Measurements from ENCODE around the gene MRAS. TPM values are rescaled to one million over a fixed set of nuclear protein-coding genes. Genes with fewer than 3 reads are reported as not detected.
"Not testable (repeated sequence)": the region's sequence is repeated elsewhere in the genome, so short reads cannot be mapped to it uniquely, and the experiment has no call there.

Gene MRAS
- polyA plus RNA-seq, 3 donors, result 22.0 to 182 (median 55.7) TPM

DNA sequence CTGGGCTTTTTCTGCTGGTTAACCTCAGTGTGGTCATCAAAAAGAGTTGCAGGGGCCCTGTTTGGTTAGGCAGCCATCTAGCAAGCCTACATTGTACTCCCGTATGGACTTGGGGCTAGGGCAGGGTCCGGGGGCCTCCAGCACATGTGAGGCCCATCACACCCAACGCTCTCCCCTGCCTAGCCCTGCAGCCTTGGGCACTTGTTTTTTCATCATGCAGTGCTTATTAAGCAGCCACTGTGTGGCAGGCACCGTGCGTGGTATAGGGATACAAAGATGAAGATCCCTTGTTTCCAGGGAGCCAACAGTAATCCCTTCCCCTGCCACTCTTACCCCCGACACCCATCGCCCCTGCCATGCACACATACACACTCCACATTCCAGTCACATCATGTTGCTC is 14.2 kb downstream of the MRAS start:
- 93 to 95% (median 94%) methylated on average over 7 of the region's 7 CpGs for WGBS, 3 donors
- no peak overlapping the region for H3K27ac ChIP-seq (ENCODE audit: low read depth, low read length)

DNA sequence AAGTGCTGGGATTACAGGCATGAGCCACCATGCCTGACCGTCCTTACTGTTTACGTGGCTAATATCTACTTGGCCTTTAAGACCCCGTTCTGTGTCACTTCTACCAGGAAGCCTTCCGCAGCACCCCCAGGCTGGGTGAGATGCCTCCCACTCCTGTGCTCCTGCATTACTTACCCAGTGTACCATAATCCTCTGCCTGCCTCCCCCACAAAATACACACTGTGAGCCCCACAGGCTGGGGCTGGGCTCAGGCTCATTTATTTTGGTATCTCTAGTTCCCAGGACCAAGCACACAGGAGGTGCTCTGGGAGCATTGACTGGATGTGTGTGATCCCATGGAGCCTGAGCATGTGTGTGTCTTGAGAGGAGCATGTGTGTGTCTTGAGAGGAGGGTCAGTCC is 14.9 kb downstream of the MRAS start:
- 93 to 98% (median 98%) methylated on average over 4 of the region's 4 CpGs for WGBS, 3 donors

DNA sequence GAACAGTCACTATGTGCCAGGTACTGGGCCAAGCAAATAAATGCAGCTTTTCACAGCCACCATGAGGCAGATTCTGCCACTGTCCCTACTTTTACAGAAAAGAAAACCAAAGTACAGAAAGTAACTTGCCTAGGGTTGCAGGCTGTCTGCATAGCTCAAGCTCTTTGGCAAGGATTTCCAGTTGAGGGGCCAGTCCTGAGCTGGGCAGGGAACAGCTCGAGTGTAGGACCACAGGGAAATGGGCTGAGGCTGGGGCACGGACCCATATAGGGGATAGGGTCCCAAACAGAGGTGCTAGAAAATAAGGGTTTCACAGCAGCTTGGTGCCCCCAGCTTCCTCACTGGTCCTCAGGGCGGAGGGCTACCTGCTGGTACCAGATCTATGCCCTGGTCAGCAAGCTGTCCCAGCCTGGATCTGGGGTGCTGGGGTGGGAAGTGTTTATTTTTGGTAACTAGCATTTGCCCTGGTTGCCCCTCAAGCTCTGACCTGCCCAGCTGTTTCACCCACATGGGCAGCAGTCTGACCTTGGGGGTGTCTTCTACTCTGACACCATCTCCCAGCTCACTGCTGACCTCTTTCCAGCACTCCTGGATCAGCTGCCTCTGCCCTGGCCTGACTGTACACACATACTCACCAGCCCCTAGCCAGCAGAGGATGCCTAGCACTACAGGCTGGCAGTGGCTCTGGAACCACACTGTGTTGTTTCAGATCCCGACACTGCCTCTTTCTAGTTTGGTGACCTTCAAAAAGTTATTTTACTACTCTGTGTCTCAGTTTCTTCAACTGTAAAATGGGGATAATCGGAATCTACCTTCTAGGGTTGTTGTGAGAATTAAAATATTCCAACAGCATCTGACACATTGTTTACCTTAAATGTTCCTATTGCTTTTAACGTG is 16.2 kb downstream of the MRAS start:
- 89 to 91% (median 89%) methylated on average over 6 of the region's 6 CpGs for WGBS, 3 donors
- H3K27ac ChIP-seq (ENCODE audit: low read depth, low read length), result no peak overlapping the region

More for the DNA sequence above, 14.9 kb downstream of the MRAS start:
- no peak overlapping the region for H3K27ac ChIP-seq (ENCODE audit: low read depth, low read length)

DNA sequence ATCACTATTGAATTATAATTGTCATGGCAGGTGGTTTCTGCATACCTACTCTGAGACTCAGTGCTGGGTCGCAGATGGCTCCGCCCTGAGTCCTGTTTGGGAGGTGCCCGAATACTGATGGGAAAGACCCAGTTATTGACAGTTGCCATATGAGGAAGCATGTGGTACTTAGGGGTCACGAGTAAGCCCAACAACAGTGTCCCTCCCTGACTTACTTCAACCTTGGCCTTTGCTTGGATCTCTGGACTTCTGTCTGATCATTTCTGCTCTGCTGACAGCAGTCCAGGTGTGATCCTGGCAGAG is 16.8 kb downstream of the MRAS start:
- H3K27ac ChIP-seq (ENCODE audit: low read depth, low read length), result no peak overlapping the region
- WGBS, 3 donors, result 90 to 98% (median 96%) methylated on average over 4 of the region's 4 CpGs

DNA sequence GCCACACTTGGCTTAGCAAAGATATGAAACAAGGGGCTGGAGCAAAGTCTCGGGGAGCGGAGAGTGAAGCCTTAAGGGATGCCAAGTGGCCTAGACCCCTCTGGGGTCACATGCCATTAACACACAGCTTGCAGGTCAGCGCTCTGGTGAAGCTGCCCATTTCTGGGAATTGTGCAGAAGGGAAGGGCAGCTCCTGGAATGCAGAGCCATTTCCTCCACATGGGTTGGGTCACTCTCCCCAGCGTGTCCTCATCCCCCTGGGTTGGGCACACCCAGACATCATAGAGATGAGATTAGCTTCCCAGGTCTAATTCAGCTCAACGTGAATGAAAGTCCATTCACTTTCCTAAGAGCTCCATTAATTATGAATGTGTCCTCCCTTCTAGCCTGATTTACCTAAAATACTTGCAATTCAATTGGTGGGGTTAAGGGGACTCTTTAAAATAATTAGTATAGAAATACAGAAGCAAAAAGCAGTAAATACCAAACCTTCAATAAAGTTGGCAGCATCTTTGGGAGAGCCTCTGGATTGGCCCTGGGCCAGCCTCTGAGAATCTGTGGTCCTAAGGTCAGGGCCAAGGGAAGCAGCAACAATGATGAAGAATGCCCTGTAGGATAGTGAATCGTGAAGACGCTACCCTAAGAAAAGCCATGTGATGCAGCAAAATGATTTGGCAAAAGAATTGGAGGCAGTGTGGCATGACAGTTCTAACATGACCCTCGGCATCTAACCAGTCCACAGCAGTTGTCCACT is 17.8 kb downstream of the MRAS start:
- WGBS, 3 donors, result 61 to 81% (median 63%) methylated on average over 8 of the region's 8 CpGs
- H3K27ac ChIP-seq (ENCODE audit: low read depth, low read length), result no peak overlapping the region

DNA sequence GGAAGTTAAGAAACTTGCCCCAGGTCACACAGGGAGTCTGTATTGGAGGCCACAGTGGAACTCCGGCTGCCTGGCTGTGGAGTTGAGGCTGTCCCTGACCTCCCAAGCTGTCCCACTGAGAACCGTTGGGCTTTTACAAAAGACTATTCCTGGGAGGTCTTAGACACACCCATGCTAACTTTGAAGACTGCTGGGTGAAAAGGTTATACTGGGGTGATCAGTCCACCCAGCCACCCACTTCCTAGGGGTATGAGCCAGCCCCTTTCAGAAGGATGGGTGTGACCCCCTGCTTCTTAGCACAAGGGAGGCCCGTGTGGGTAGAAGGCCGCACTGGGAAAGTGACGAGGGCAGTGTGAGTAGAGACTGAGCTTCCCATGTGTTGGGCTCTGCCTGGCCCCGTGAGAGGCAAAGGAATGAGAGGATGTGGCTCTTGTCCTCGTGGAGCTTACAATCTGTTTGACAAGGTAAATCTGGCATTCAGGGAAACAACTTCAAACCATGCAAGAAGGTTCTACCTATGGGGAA is 19.0 kb downstream of the MRAS start:
- no peak overlapping the region for H3K27ac ChIP-seq (ENCODE audit: low read depth, low read length)
- 72 to 91% (median 73%) methylated on average over 7 of the region's 7 CpGs for WGBS, 3 donors

DNA sequence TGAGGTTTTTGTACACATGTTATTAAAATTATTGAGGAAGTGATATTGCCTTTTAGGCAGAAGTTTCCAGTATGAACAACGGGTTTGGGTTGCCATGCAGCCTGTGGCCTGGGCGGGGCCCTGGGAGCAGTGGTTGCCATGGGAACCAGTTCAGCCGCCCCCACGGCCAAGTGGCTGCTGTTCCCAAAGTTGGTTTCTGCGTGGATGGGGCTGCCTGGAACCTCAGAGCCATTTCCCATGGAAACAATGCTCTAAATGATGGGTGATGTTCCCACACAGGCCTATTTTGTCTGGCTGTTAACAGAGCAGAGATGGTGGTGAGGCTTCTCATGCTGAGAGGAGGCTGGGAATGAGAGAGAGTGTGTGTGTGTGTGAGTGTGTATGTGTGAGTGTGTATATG is 19.5 kb downstream of the MRAS start:
- no peak overlapping the region for H3K27ac ChIP-seq (ENCODE audit: low read depth, low read length)
- 35 to 70% (median 41%) methylated on average over 5 of the region's 5 CpGs for WGBS, 3 donors

DNA sequence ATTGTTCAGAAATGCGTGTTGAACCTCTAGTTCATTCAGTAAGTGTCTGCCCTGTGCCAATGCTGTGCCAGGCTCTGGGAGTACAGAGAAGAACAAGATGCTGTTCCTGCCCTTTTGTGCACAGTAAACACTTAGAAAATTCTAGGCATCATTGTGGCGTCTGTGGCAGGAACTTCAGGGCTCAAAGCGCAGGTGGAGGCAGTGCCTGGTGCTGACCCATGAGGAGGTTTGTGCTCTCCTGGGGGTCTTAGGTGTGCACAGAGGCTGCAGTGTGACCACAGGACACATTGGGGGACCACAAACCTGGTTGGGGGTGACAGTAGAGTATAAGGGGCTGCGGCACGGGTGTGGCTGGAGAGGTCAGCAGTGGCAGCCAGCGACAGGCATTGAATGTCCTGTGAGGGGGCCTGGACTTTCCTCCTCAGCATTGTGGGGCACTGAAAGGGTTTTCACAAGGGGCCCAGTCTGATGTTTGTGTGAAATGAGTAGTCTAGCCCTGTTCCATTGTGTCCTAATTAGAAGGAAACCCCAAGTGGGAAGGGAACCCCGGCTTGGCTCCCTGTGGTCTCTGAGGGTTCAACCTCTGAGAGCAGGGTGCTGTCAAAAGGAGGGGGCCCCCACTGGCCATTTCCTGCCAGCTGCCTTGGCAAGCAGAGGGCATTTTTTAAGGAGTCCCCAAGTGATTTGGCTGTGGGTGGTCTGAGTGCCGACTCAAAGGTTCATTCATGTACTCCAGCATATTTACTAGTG is 20.9 kb downstream of the MRAS start:
- no peak overlapping the region for H3K27ac ChIP-seq (ENCODE audit: low read depth, low read length)
- WGBS, 3 donors, result 73 to 88% (median 78%) methylated on average over 8 of the region's 8 CpGs

DNA sequence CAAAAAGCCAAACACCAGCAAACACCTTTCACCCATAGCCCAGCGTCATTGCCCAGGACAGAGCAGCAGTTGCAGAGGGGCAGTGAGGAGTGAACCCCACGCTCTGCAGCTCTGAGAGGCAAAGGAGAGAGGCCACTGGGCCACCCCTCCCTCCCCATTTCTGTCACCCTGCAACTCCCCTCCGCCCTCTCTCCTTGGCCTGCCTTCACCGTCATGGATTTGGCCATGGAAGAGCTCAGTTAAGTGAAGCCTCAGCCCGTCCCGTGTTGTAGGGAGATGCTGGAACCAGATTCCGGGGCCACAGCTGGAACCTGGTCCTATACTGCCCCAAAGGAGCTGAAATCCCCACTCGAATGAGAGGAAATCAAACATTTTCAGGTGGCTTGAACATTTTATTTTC is 21.9 kb downstream of the MRAS start:
- WGBS, 3 donors, result 79 to 94% (median 85%) methylated on average over 8 of the region's 8 CpGs
- no peak overlapping the region for H3K27ac ChIP-seq (ENCODE audit: low read depth, low read length)

DNA sequence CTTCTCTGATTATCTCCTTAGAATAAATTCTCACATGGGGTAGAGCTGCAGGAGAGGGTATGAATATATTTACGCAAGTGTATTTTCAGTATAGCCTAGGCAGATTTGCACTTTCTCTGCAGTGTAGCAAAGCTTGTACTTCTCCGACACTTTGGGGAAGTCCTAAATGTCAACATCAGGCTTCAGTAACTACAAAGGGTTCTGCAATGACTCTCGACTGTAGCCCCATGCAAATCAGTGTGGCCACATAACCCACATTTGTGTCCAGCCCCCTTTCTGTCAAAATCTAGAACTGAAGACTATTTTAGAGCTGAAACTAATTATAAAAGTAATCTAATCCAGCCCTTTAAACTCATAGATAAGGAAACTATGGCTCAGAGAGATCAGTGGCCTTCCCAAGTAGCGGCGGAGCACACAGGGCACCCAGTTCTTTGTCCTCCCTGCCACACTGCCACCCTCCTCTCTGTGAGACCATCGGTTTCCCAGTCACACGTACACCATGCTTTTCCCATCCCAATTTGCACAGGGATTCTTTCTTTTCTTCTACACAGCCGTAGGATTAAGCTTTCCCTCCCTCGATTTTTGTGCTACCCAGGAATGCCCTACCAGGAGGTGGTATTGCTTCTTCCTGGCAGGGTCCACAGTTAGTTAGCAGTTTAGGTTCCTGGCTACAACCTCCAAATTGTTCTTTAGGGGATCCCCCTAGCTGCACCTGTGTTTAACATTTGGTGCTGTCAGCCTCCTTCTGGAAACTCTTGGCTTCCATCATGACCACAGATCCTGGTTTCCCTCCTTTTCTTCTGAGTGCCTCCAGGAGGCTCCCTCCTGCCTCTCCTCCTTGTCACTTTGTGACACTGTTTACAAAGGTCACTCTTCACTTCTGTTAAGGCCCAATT is 22.9 kb downstream of the MRAS start:
- no peak overlapping the region for H3K27ac ChIP-seq (ENCODE audit: low read depth, low read length)
- 76 to 93% (median 80%) methylated on average over 9 of the region's 9 CpGs for WGBS, 3 donors

DNA sequence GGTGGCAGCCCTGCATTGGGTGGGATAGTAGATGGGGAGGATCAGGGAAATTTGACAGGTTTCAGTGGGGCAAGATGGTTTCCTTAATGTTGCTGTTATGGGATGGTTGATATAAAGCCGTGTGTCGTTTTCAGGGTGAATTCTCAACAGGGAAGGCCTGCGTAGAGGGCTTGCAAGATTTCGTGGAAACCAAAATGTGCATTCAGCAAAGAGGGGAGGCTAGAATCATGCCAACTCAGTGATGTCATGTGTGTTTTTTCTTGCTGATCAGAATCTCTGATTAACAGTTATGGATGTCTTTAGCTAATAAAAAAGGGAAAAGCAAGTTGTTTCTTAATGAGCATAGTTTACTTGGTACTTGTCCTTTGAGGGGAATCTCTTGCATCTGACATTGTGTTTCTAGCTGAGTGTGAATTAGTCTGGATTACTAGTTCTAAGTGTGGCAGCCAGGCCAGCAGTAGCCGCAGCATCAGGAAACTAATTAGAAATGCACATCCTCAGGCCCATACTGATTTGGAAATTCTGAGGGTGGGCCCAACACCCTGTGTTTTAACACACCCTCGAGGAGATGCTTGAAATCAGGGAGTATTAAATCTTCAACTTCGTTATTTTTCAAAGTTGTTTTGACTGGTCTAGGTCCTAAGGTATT is 24.8 kb downstream of the MRAS start:
- no peak overlapping the region for H3K27ac ChIP-seq (ENCODE audit: low read depth, low read length)
- 89 to 95% (median 89%) methylated on average over 7 of the region's 7 CpGs for WGBS, 3 donors

DNA sequence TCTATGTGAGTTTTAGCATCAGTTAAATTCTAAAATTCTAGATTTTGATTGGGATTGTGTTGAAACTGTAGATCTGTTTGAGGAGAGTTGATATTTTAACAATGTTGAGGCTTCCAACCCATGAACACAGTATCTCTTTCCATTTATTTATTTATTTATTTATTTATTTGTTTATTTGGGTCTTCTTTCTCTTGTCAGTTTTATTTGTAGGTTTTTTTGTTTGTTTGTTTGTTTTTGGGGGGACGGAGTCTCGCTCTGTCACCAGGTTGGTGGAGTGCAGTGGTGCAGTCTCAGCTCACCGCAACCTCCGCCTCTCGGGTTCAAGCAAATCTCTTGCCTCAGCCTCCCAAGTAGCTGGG is 25.3 kb downstream of the MRAS start:
- 97 to 100% (median 99%) methylated on average over 5 of the region's 5 CpGs for whole genome bisulfite sequencing, 3 donors
- no peak overlapping the region for H3K27ac ChIP-seq (ENCODE audit: low read depth, low read length)

DNA sequence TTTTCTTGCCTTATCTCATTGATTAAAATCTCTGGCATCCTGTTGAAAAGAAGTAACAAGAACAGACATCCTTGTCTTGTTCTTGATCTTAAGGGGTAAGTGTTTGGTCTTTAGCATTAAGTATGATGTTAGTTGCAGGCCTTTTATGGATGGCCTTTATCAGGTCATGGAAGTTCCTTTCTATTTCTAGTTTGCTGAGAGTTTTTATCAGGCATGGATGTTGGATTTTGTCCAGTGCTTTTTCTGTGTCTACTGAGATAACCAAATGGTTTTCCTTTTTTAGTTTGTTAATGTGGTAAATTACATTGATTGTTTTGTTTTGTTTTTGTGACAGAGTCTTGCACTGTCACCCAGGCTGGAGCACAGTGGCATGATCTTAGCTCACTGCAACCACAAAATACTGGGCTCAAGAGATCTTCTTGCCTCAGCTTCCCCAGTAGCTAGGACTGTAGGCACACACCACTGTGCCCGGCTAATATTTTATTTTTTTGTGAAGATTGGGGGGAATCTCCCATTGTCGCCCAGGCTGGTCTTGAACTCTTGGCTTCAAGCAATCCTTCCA is 26.3 kb downstream of the MRAS start:
- 46 to 73% (median 70%) methylated on average over 2 of the region's 2 CpGs for WGBS, 3 donors
- no peak overlapping the region for H3K27ac ChIP-seq (ENCODE audit: low read depth, low read length)

DNA sequence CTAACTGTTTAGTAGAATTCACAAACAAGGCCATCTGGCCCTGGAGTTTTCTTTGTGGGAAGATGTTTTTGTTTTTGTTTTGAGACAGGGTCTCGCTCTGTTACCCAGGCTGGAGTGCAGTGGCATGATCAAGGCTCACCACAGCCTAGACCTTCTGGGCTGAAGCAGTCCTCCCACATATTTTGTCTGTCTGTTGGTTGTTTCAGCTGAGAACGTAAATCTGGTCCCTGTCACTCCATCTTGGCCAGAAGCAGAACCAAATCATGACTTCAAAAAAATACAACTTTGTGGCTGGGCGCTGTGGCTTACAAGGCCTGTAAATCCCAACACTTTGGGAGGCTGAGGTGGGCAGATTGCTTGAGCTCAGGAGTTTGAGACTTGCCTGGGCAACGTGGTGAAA is 27.1 kb downstream of the MRAS start:
- no peak overlapping the region for H3K27ac ChIP-seq (ENCODE audit: low read depth, low read length)
- WGBS, 3 donors, result 80 to 86% (median 84%) methylated on average over 4 of the region's 4 CpGs

DNA sequence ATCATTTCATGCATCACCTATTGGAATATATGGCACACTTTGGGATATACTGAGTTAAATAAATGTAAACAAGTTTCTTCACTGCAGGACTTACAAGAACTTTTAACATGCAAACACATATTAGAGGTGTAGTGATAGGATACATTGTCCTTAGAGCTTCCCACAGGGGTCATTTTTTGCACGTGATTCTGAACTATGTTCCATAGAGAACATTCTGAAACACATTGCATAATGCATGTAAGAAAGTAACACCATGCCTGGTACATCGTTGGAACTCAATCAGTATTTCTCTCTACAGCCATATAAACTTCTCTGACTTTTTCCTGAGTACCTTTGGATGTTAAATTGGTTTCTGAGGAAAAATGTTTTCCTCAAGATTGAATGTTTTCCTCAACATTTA is 28.3 kb downstream of the MRAS start:
- 68 to 80% (median 80%) methylated on average over 2 of the region's 2 CpGs for WGBS, 3 donors
- no peak overlapping the region for H3K27ac ChIP-seq (ENCODE audit: low read depth, low read length)

DNA sequence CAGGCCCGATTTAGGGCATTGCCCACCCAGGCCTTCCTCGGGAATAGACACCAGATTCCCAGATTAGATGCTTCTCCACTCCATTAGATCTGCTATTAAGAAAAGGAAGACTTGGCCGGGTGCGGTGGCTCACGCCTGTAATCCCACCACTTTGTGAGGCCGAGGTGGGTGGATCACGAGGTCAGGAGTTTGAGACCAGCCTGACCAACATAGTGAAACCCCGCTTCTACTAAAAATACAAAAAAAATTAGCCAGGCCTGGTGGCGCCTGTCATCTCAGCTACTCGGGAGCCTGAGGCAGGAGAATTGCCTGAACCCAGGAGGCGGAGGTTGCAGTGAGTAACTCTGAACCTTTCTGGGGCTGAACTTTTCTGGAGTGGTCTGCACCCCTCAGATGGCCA is 28.8 kb downstream of the MRAS start:
- H3K27ac ChIP-seq (ENCODE audit: low read depth, low read length), result not testable (repeated sequence)
- WGBS, 3 donors, result 92 to 95% (median 95%) methylated on average over 11 of the region's 11 CpGs

DNA sequence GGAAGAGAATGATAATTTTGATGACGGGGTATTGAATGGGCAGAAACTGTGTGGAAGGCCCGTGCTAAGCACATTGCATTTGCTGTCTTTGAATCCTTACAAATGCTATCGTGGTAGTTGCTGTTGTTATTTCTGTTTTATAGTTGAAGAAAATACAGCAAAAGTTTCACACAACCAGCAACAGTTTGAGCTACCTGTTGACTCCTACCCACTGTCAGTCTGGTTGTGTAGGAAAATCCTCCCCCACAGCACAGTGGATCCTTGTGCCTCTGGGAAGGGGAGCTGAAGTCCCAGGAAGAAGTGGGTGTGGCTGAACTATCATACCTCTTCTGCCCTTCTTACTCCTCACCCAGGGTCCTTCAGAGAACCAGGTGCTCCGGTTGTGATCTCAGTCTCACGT is 29.4 kb downstream of the MRAS start:
- 77 to 84% (median 83%) methylated on average over 5 of the region's 5 CpGs for WGBS, 3 donors
- H3K27ac ChIP-seq (ENCODE audit: low read depth, low read length), result no peak overlapping the region
